Hematopoietic multipotent progenitor cell treated with erythropoietin and hydrocortisone succinate and interleukin-3 and kit ligand, for 17 days (in vitro differentiated cells): ENCODE results near the gene TSPEAR.

ENCODE experiments used
- DNase-seq: peaks from one replicate; pipeline ENCODE4 v3.0.0-alpha.2; 2015; ENCODE audit warnings: low spot score

TSPEAR gene

GRCh38 chr21:44462086-44462833 lies 249.1 kb downstream of the TSPEAR start:
- DNase-seq, result no peak

- no peak for DNase-seq
Measured at GRCh38 chr21:44461464-44462001, 249.8 kb downstream of the TSPEAR start.

- DNase-seq, result no peak
Measured at GRCh38 chr21:44461005-44461404, 250.4 kb downstream of the TSPEAR start.

GRCh38 chr21:44460441-44460755 lies 251.0 kb downstream of the TSPEAR start:
- no peak for DNase-seq

- DNase-seq, result no peak
Measured at GRCh38 chr21:44459712-44460440, 251.5 kb downstream of the TSPEAR start.

- DNase-seq, result no peak
Measured at GRCh38 chr21:44458971-44459711, 252.2 kb downstream of the TSPEAR start.

- DNase-seq, result no peak
Measured at GRCh38 chr21:44456915-44457736, 254.2 kb downstream of the TSPEAR start.

GRCh38 chr21:44456214-44456914 lies 255.0 kb downstream of the TSPEAR start:
- DNase-seq, result no peak

GRCh38 chr21:44455524-44456213 lies 255.7 kb downstream of the TSPEAR start:
- no peak for DNase-seq

- DNase-seq, result peak; percentile 42
Measured at GRCh38 chr21:44454747-44455523, 256.4 kb downstream of the TSPEAR start, which contains the start of gene LRRC3. Gene LRRC3 (plus strand): TSS chr21:44455510. CDS start chr21:44456645, 1,135 bp downstream.

- no peak for DNase-seq
Measured at GRCh38 chr21:44454058-44454457, 257.3 kb downstream of the TSPEAR start.

GRCh38 chr21:44453120-44453519 lies 258.3 kb downstream of the TSPEAR start:
- no peak for DNase-seq

- no peak for DNase-seq
Measured at GRCh38 chr21:44450999-44451398, 260.4 kb downstream of the TSPEAR start.

- DNase-seq, result no peak
Measured at GRCh38 chr21:44450402-44450801, 261.0 kb downstream of the TSPEAR start.

GRCh38 chr21:44449473-44450363 lies 261.7 kb downstream of the TSPEAR start:
- no peak for DNase-seq

GRCh38 chr21:44448651-44449131 lies 262.7 kb downstream of the TSPEAR start:
- DNase-seq, result no peak
